Endothelial cell of umbilical vein (primary cell): ENCODE measurements around the gene C4orf17. TPM values are rescaled to one million over a fixed set of nuclear protein-coding genes. Genes with fewer than 3 reads are reported as not detected.
A peak's percentile ranks its signal among the peaks of the same experiment; 100 is the strongest.

Source experiments
- BruUV-seq: library from RNA; stranded (reverse); fragments of 400-500 nt; replicated peaks from 2 replicates; lab custom pipeline; 2021; lab: Mats Ljungman, UMichigan
- CTCF ChIA-PET: fragments of 300-600, 350-600 bp; sonication (Branson Sonifier 250); formaldehyde crosslinking; loops from one replicate; lab custom pipeline; 2021; ENCODE audit warnings: antibody characterized with exemption, inconsistent platforms; lab: Charles Lee
- POLR2A ChIA-PET: fragments of 300-600, 350-600 bp; sonication (Branson Sonifier 250); formaldehyde crosslinking; loops from one replicate; lab custom pipeline; 2021; ENCODE audit warnings: antibody characterized with exemption, inconsistent platforms; lab: Charles Lee
- DNase-seq: peaks from one replicate; pipeline ENCODE4 v3.0.0-alpha.2; 2011; ENCODE audit warnings: low read depth, low spot score
- FAIRE-seq: peaks from 2 replicates; lab custom pipeline; 2011; peaks lifted over from hg19 to GRCh38; lab: Jason Lieb, UNC
- H2AFZ ChIP-seq: 2 replicates; pipeline ENCODE4 v1.6.0; 2012; ENCODE audit warnings: low read depth, low read length, control low read depth, inconsistent platforms
- H3K27ac ChIP-seq: 2 replicates; pipeline ENCODE4 v1.5.1; 2011; ENCODE audit warnings: low read depth, mild to moderate bottlenecking, control low read depth, low read length, moderate library complexity; ENCODE audit not compliant: insufficient read depth
- H3K27me3 ChIP-seq, 2 experiments: 2 replicates each; pipeline versions ENCODE4 v1.6.0 to v1.6.1; 2011; ENCODE audit warnings: low read length in 2 of 2, mixed read lengths in 1 of 2; ENCODE audit not compliant: control insufficient read depth in 2 of 2, insufficient read depth in 2 of 2
- H3K36me3 ChIP-seq, 2 experiments: 2 replicates in 1 of 2; 3 replicates in 1 of 2; pipeline ENCODE4 v1.5.1; 2011; ENCODE audit warnings: low read length in 2 of 2, mild to moderate bottlenecking in 1 of 2, moderate library complexity in 1 of 2; ENCODE audit not compliant: control insufficient read depth in 2 of 2, insufficient read depth in 2 of 2; ENCODE audit errors: extremely low read depth in 1 of 2
- H3K4me1 ChIP-seq: 3 replicates; pipeline ENCODE4 v1.5.1; 2011; ENCODE audit warnings: mild to moderate bottlenecking, low read length; ENCODE audit not compliant: control insufficient read depth, insufficient read depth; ENCODE audit errors: extremely low read depth
- H3K4me2 ChIP-seq: 2 replicates; pipeline ENCODE4 v1.6.1; 2011; ENCODE audit warnings: low read length, control low read depth, mixed read lengths; ENCODE audit not compliant: insufficient read depth
- H3K4me3 ChIP-seq, 3 experiments: fragments of 200-600 bp in 1 of 3; sonication (generic), shearing (Covaris generic) in 1 of 3; replicated peaks in 1 of 3; 2 replicates each; pipeline ENCODE4 v1.5.1; 2011 to 2016; ENCODE audit warnings: control low read depth in 3 of 3, low read length in 3 of 3, mild to moderate bottlenecking in 2 of 3, inconsistent platforms in 1 of 3, low read depth in 1 of 3, moderate library complexity in 1 of 3; ENCODE audit not compliant: insufficient read depth in 1 of 3
- H3K79me2 ChIP-seq: 2 replicates; pipeline ENCODE4 v1.6.0; 2012; ENCODE audit warnings: low read length, inconsistent platforms; ENCODE audit not compliant: control insufficient read depth, insufficient read depth
- H3K9ac ChIP-seq: replicated peaks from 2 replicates; pipeline ENCODE3; 2011; ENCODE audit warnings: low read length, control low read depth; ENCODE audit not compliant: insufficient read depth; ENCODE audit errors: extremely low read depth
- H3K9me1 ChIP-seq: replicated peaks from 3 replicates; pipeline ENCODE4 v1.6.0; 2011; ENCODE audit warnings: mild to moderate bottlenecking, low read length; ENCODE audit not compliant: control insufficient read depth, insufficient read depth; ENCODE audit errors: extremely low read depth
- H3K9me3 ChIP-seq: replicated peaks from 2 replicates; pipeline ENCODE4 v1.5.1; 2012; ENCODE audit warnings: low read length, inconsistent platforms; ENCODE audit not compliant: control insufficient read depth, insufficient read depth
- H4K20me1 ChIP-seq: replicated peaks from 2 replicates; pipeline ENCODE3; 2011; ENCODE audit warnings: mild to moderate bottlenecking, low read length; ENCODE audit not compliant: control insufficient read depth, insufficient read depth; ENCODE audit errors: extremely low read depth
- CTCF ChIP-seq, 2 donors: IDR thresholded peaks; 1 replicate in 1 of 2; 2 replicates in 1 of 2; pipeline ENCODE4 v1.5.1; 2011; ENCODE audit warnings: low read length in 2 of 2, mild to moderate bottlenecking in 2 of 2, moderate library complexity in 2 of 2, control low read depth in 1 of 2, inconsistent platforms in 1 of 2, low read depth in 1 of 2; ENCODE audit not compliant: insufficient read depth in 1 of 2; ENCODE audit errors: extremely low read depth in 1 of 2
- EZH2 ChIP-seq: IDR thresholded peaks from 2 replicates; pipeline ENCODE4 v1.6.1; 2012; ENCODE audit warnings: borderline replicate concordance, low read depth, mild to moderate bottlenecking, moderate library complexity, low read length, inconsistent platforms; ENCODE audit not compliant: severe bottlenecking
- FOS ChIP-seq: IDR thresholded peaks from 2 replicates; pipeline ENCODE4 v1.6.1; 2011; ENCODE audit warnings: mild to moderate bottlenecking, low read length, moderate library complexity, borderline replicate concordance; ENCODE audit not compliant: insufficient read depth
- GATA2 ChIP-seq: IDR thresholded peaks from 2 replicates; pipeline ENCODE4 v1.7.0; 2011; ENCODE audit warnings: low read depth, mild to moderate bottlenecking, moderate library complexity, mixed read lengths, low read length; ENCODE audit not compliant: insufficient read length, insufficient read depth
- MAX ChIP-seq: IDR thresholded peaks from 2 replicates; pipeline ENCODE4 v1.6.1; 2011; ENCODE audit not compliant: insufficient read depth, insufficient read length
- MYC ChIP-seq: IDR thresholded peaks from one replicate; pipeline ENCODE4 v1.6.1; 2011; ENCODE audit warnings: mild to moderate bottlenecking, low read depth, low read length
- POLR2A ChIP-seq: IDR thresholded peaks from 2 replicates; pipeline ENCODE4 v1.6.1; 2012; ENCODE audit warnings: low read depth, mild to moderate bottlenecking, control low read depth, low read length
- POLR2AphosphoS5 ChIP-seq: IDR thresholded peaks from 2 replicates; pipeline ENCODE4 v1.6.1; 2012; ENCODE audit warnings: low read depth, mild to moderate bottlenecking, control low read depth, low read length, moderate library complexity; ENCODE audit not compliant: insufficient read depth
- dilution Hi-C: fragments of 300-500 bp; cut with MboI; formaldehyde crosslinking; loops from one replicate; pipeline ENCODE4 v1.15.0; 2019; ENCODE audit warnings: low sequenced_read_pairs; ENCODE audit not compliant: extremely low pct_ligation_motif_present
- intact Hi-C: fragments of 100-400 bp; cut with micrococcal nuclease; formaldehyde crosslinking; loops from one replicate; pipeline ENCODE4 v1.10.0; 2022
- polyA plus RNA-seq, 4 experiments: library from polyadenylated mRNA; depleted of rRNA in 3 of 4; stranded (reverse) in 3 of 4; unstranded in 1 of 4; fragments of >200 nt; gene quantifications; 2 replicates each; pipeline versions ENCODE4 v1.2.1 to v1.2.3, GENCODE V29; 2011 to 2012; ENCODE audit warnings: missing spikeins in 1 of 4
- total RNA-seq: library from RNA; stranded (reverse); gene quantifications from 2 replicates; pipeline ENCODE4 v1.2.3, GENCODE V29; 2021

C4orf17 gene
- total and polyA plus RNA-seq, 2 donors (not counting 3 experiments of a cell fraction or from before 2014, with no cell fraction given): not detected

GRCh38 chr4:99462875-99463464, 47.9 kb upstream of the C4orf17 start:
- FAIRE-seq: peak; percentile 78
- intact Hi-C loops: loop anchor here (1.0 to 10.0 kb wide), 6 partner anchors 342 to 1476 kb away; no protein-coding TSS in a partner anchor
- H3K9me3 ChIP-seq: no peaks in the 10 kb centered on the region
- H3K27me3 ChIP-seq: peaks cover 0 to 13% of the 10 kb centered on the region in 2 experiments
- no peak overlapping the region for H2AFZ ChIP-seq
- BruUV-seq: no TSS peak
- H3K9me1 ChIP-seq: no peaks in the 10 kb centered on the region
- H3K9ac ChIP-seq: no peak overlapping the region
- H3K36me3 ChIP-seq: no peaks in the 10 kb centered on the region
- H3K4me3 ChIP-seq: no peak overlapping the region
- no peaks in the 10 kb centered on the region for H4K20me1 ChIP-seq
- ChIA-PET CTCF (interaction anchor here (0.6 to 2.0 kb wide), 25 partner anchors 12 to 1742 kb away, joined by 3 to 14 read pairs (median 4); partner anchors contain the start of gene METAP1), POLR2A (no interaction called here)
- TF ChIP-seq CTCF (IDR thresholded peaks at IDR 0.05; ENCODE audit: extremely low read depth in 1 of 2, insufficient read depth in 1 of 2, low read depth in 1 of 2, low read length in 2 of 2) (peak; percentile 56 to 65), POLR2AphosphoS5 (no peak), MAX (no peak)
- peak; percentile 61 for DNase-seq
- H3K4me2 ChIP-seq: no peak overlapping the region
- dilution Hi-C loops: no loop called here
- H3K4me1 ChIP-seq: no peaks in the 10 kb centered on the region
- H3K27ac ChIP-seq: no peak overlapping the region
- no peaks in the 10 kb centered on the region for H3K79me2 ChIP-seq

GRCh38 chr4:99463566-99463965, 47.3 kb upstream of the C4orf17 start:
- dilution Hi-C loops (no loop called here), intact Hi-C loops (loop anchor here (1.0 to 10.0 kb wide), 6 partner anchors 341 to 1476 kb away; no protein-coding TSS in a partner anchor)
- Histone ChIP-seq H3K4me2 (no peak overlapping the region), H3K36me3 (no peaks in the 10 kb centered on the region), H3K9me3 (no peaks in the 10 kb centered on the region), H4K20me1 (no peaks in the 10 kb centered on the region), H3K79me2 (no peaks in the 10 kb centered on the region), H3K9me1 (no peaks in the 10 kb centered on the region), H3K4me1 (no peaks in the 10 kb centered on the region), H2AFZ (no peak overlapping the region), H3K27me3 (peaks cover 0 to 11% of the 10 kb centered on the region in 2 experiments), H3K27ac (no peak overlapping the region), H3K9ac (no peak overlapping the region), H3K4me3 (no peak overlapping the region)
- no TSS peak for BruUV-seq
- DNase-seq (no peak), FAIRE-seq (no peak)
- POLR2A ChIA-PET: no interaction called here
- no peak for TF ChIP-seq EZH2
- no peak for TF ChIP-seq CTCF (IDR thresholded peaks at IDR 0.05; ENCODE audit: extremely low read depth in 1 of 2, insufficient read depth in 1 of 2, low read depth in 1 of 2, low read length in 2 of 2)
- no peak for TF ChIP-seq FOS
- TF ChIP-seq GATA2: no peak
- no peak for TF ChIP-seq MYC
- no peak for TF ChIP-seq MAX
- TF ChIP-seq POLR2A: no peak
- no peak for TF ChIP-seq POLR2AphosphoS5
- CTCF ChIA-PET: interaction anchor here (0.7 to 2.0 kb wide), 22 partner anchors 15 to 1742 kb away, joined by 3 to 14 read pairs (median 4); partner anchors contain the start of gene METAP1
